GM23338 (cell line): ENCODE data around the gene MPZL1. TPM values are rescaled to one million over a fixed set of nuclear protein-coding genes. Genes with fewer than 3 reads are reported as not detected.

Experiments used
- ATAC-seq: fragments of 200-7000 bp; cut with Tn5 transposase; 3 replicates; pipeline ENCODE4 v1.9.1; 2020
- DNase-seq: peaks from one replicate; pipeline ENCODE4 v3.0.0-alpha.2; 2015; ENCODE audit warnings: low spot score
- H2AFZ ChIP-seq: fragments of 200-600 bp; sonication (generic); 2 replicates; pipeline ENCODE4 v1.8.0; 2016; ENCODE audit warnings: antibody characterized with exemption, mild to moderate bottlenecking, moderate library complexity
- H3F3A ChIP-seq: fragments of 200-600 bp; sonication (generic); replicated peaks from 2 replicates; pipeline ENCODE4 v1.8.0; 2017; ENCODE audit warnings: antibody characterized with exemption, mixed run types, low read depth
- H3K27ac ChIP-seq: fragments of 200-600 bp; sonication (generic); 2 replicates; pipeline ENCODE4 v1.6.1; 2016; ENCODE audit warnings: low read depth
- H3K27me3 ChIP-seq: fragments of 200-600 bp; sonication (generic); 2 replicates; pipeline ENCODE4 v1.8.0; 2016; ENCODE audit warnings: mild to moderate bottlenecking, mixed run types, moderate library complexity; ENCODE audit not compliant: insufficient read depth
- H3K36me3 ChIP-seq: fragments of 200-600 bp; sonication (generic); 2 replicates; pipeline ENCODE4 v1.8.0; 2016; ENCODE audit warnings: mild to moderate bottlenecking; ENCODE audit not compliant: insufficient read depth
- H3K4me1 ChIP-seq: fragments of 200-600 bp; sonication (generic); 2 replicates; pipeline ENCODE4 v1.8.0; 2016; ENCODE audit warnings: mild to moderate bottlenecking, moderate library complexity; ENCODE audit not compliant: insufficient read depth
- H3K4me2 ChIP-seq: fragments of 200-600 bp; sonication (generic); 2 replicates; pipeline ENCODE4 v1.7.1; 2017; ENCODE audit warnings: mixed run types
- H3K4me3 ChIP-seq: fragments of 200-600 bp; sonication (generic); 2 replicates; pipeline ENCODE4 v1.6.1; 2016; ENCODE audit warnings: mixed run types
- H3K79me2 ChIP-seq: fragments of 200-600 bp; sonication (generic); replicated peaks from 2 replicates; pipeline ENCODE4 v1.8.0; 2017; ENCODE audit warnings: mild to moderate bottlenecking; ENCODE audit not compliant: insufficient read depth
- H3K9me2 ChIP-seq: fragments of 200-600 bp; sonication (generic); 2 replicates; pipeline ENCODE4 v1.8.0; 2017; ENCODE audit not compliant: insufficient read depth
- H4K20me1 ChIP-seq: fragments of 200-600 bp; sonication (generic); replicated peaks from 2 replicates; pipeline ENCODE4 v1.8.0; 2017; ENCODE audit warnings: mild to moderate bottlenecking; ENCODE audit not compliant: insufficient read depth
- H3K27ac Mint-ChIP-seq: 2 replicates; pipeline ENCODE4 v1.8.0; 2020; ENCODE audit warnings: inconsistent platforms, mild to moderate bottlenecking, moderate library complexity, mixed read lengths
- H3K27me3 Mint-ChIP-seq: 3 replicates; pipeline ENCODE4 v1.8.0; 2022; ENCODE audit warnings: low read depth, mild to moderate bottlenecking, moderate library complexity, mixed read lengths, inconsistent platforms; ENCODE audit not compliant: insufficient read depth, poor library complexity
- H3K36me3 Mint-ChIP-seq: 3 replicates; pipeline ENCODE4 v1.8.0; 2021; ENCODE audit warnings: low read depth, mild to moderate bottlenecking, inconsistent platforms, moderate library complexity, mixed read lengths
- H3K4me1 Mint-ChIP-seq: 3 replicates; pipeline ENCODE4 v1.8.0; 2020; ENCODE audit warnings: mild to moderate bottlenecking, inconsistent platforms, mixed read lengths
- H3K4me3 Mint-ChIP-seq: 3 replicates; pipeline ENCODE4 v1.8.0; 2021; ENCODE audit warnings: moderate library complexity, mild to moderate bottlenecking, inconsistent platforms, mixed read lengths
- H3K9me3 Mint-ChIP-seq: 3 replicates; pipeline ENCODE4 v1.8.0; 2020; ENCODE audit warnings: moderate library complexity, mild to moderate bottlenecking, inconsistent platforms, mixed read lengths
- CREB1 ChIP-seq: fragments of 250-450 bp; sonication (Bioruptor Pico); IDR thresholded peaks from 2 replicates; pipeline ENCODE4 v1.5.0; 2020; ENCODE audit warnings: low read depth, mild to moderate bottlenecking, moderate library complexity
- CTCF ChIP-seq, 2 experiments: fragments of 200-600 bp in 1 of 2; sonication (generic) in 1 of 2; conservative IDR thresholded peaks; 2 replicates each; pipeline versions ENCODE4 v1.5.1 to v1.6.1; 2016 to 2017; ENCODE audit warnings: antibody characterized with exemption in 2 of 2, low read depth in 2 of 2, mild to moderate bottlenecking in 2 of 2, moderate library complexity in 1 of 2
- EZH2 ChIP-seq: fragments of 200-600 bp; sonication (generic); IDR thresholded peaks from one replicate; pipeline ENCODE4 v1.8.0; 2017; ENCODE audit warnings: antibody characterized with exemption, mild to moderate bottlenecking, low read depth; ENCODE audit not compliant: unreplicated experiment
- EZH2phosphoT487 ChIP-seq: fragments of 200-600 bp; sonication (generic); IDR thresholded peaks from one replicate; pipeline ENCODE4 v1.8.1; 2018; ENCODE audit warnings: antibody characterized with exemption; ENCODE audit not compliant: unreplicated experiment
- JUNB ChIP-seq: IDR thresholded peaks from one replicate; pipeline ENCODE4 v1.6.1; 2016; ENCODE audit warnings: antibody characterized with exemption; ENCODE audit not compliant: unreplicated experiment
- NANOG ChIP-seq: IDR thresholded peaks from 2 replicates; pipeline ENCODE4 v1.6.1; 2016; ENCODE audit warnings: antibody characterized with exemption, borderline replicate concordance
- POLR2AphosphoS5 ChIP-seq: IDR thresholded peaks from 2 replicates; pipeline ENCODE4 v1.6.1; 2016; ENCODE audit warnings: antibody characterized with exemption, low read depth
- REST ChIP-seq: IDR thresholded peaks from one replicate; pipeline ENCODE4 v1.6.1; 2018; ENCODE audit warnings: antibody characterized with exemption; ENCODE audit not compliant: unreplicated experiment
- STAT1 ChIP-seq: IDR thresholded peaks from one replicate; pipeline ENCODE4 v1.6.1; 2016; ENCODE audit warnings: antibody characterized with exemption; ENCODE audit not compliant: unreplicated experiment
- ZNF114 ChIP-seq: fragments of 250-450 bp; sonication (Bioruptor Pico); IDR thresholded peaks from 2 replicates; pipeline ENCODE4 v1.5.0; 2020; ENCODE audit warnings: mild to moderate bottlenecking, moderate library complexity
- ZNF331 ChIP-seq: fragments of 250-450 bp; sonication (Bioruptor Pico); IDR thresholded peaks from 2 replicates; pipeline ENCODE4 v1.5.0; 2020; ENCODE audit warnings: low read depth, mild to moderate bottlenecking, moderate library complexity
- polyA plus RNA-seq: library from polyadenylated mRNA; unstranded; fragments of >200 nt; fragmentation: Nextera tagmentation; extraction: Ambion mirVana; gene quantifications from 2 replicates; pipeline ENCODE4 v1.2.1, GENCODE V29; 2016
- total RNA-seq: library from RNA; depleted of rRNA; stranded (reverse); fragments of >200 nt; shearing (Covaris generic); gene quantifications from 2 replicates; pipeline ENCODE4 v1.2.3, GENCODE V29; 2014
- TF ChIP-seq, protein P1 (sequence below): fragments of 250-450 bp; sonication (Bioruptor Pico); IDR thresholded peaks from 2 replicates; pipeline ENCODE4 v1.5.0; 2020; ENCODE audit warnings: mild to moderate bottlenecking, moderate library complexity
- TF ChIP-seq, protein P2 (sequence below): IDR thresholded peaks from 2 replicates; pipeline ENCODE4 v1.6.1; 2016; ENCODE audit warnings: antibody characterized with exemption

The MPZL1 gene
- total and polyA plus RNA-seq, 2 experiments from 2014 or later, result 35.1 to 85.1 TPM

- Histone ChIP-seq H3K4me3 (no peak overlapping the region), H4K20me1 (no peaks in the 10 kb centered on the region), H3K4me2 (no peak overlapping the region), H3K27me3 (no peaks in the 10 kb centered on the region), H3K79me2 (no peaks in the 10 kb centered on the region), H3K4me1 (peaks cover 3% of the 10 kb centered on the region; the same call in 1 of the 2 replicates), H2AFZ (no peak overlapping the region), H3K36me3 (0 out of 2 replicates have a peak, but pooled peaks cover 3% of the 10 kb centered on the region), H3K9me2 (peaks cover 5% of the 10 kb centered on the region; the same call in 1 of the 2 replicates), H3F3A (0 out of 2 replicates have a peak, but pooled peaks cover 2% of the 10 kb centered on the region), H3K27ac (no peak overlapping the region)
- Mint-ChIP-seq H3K27ac (no peak overlapping the region), H3K27me3 (peaks cover 7% of the 10 kb centered on the region), H3K4me3 (no peak overlapping the region), H3K4me1 (peaks cover 2% of the 10 kb centered on the region; the same call in 2 of the 3 replicates), H3K9me3 (peaks cover 37% of the 10 kb centered on the region), H3K36me3 (peaks cover 24% of the 10 kb centered on the region)
- DNase-seq, result no peak
- TF ChIP-seq, protein P1, sequence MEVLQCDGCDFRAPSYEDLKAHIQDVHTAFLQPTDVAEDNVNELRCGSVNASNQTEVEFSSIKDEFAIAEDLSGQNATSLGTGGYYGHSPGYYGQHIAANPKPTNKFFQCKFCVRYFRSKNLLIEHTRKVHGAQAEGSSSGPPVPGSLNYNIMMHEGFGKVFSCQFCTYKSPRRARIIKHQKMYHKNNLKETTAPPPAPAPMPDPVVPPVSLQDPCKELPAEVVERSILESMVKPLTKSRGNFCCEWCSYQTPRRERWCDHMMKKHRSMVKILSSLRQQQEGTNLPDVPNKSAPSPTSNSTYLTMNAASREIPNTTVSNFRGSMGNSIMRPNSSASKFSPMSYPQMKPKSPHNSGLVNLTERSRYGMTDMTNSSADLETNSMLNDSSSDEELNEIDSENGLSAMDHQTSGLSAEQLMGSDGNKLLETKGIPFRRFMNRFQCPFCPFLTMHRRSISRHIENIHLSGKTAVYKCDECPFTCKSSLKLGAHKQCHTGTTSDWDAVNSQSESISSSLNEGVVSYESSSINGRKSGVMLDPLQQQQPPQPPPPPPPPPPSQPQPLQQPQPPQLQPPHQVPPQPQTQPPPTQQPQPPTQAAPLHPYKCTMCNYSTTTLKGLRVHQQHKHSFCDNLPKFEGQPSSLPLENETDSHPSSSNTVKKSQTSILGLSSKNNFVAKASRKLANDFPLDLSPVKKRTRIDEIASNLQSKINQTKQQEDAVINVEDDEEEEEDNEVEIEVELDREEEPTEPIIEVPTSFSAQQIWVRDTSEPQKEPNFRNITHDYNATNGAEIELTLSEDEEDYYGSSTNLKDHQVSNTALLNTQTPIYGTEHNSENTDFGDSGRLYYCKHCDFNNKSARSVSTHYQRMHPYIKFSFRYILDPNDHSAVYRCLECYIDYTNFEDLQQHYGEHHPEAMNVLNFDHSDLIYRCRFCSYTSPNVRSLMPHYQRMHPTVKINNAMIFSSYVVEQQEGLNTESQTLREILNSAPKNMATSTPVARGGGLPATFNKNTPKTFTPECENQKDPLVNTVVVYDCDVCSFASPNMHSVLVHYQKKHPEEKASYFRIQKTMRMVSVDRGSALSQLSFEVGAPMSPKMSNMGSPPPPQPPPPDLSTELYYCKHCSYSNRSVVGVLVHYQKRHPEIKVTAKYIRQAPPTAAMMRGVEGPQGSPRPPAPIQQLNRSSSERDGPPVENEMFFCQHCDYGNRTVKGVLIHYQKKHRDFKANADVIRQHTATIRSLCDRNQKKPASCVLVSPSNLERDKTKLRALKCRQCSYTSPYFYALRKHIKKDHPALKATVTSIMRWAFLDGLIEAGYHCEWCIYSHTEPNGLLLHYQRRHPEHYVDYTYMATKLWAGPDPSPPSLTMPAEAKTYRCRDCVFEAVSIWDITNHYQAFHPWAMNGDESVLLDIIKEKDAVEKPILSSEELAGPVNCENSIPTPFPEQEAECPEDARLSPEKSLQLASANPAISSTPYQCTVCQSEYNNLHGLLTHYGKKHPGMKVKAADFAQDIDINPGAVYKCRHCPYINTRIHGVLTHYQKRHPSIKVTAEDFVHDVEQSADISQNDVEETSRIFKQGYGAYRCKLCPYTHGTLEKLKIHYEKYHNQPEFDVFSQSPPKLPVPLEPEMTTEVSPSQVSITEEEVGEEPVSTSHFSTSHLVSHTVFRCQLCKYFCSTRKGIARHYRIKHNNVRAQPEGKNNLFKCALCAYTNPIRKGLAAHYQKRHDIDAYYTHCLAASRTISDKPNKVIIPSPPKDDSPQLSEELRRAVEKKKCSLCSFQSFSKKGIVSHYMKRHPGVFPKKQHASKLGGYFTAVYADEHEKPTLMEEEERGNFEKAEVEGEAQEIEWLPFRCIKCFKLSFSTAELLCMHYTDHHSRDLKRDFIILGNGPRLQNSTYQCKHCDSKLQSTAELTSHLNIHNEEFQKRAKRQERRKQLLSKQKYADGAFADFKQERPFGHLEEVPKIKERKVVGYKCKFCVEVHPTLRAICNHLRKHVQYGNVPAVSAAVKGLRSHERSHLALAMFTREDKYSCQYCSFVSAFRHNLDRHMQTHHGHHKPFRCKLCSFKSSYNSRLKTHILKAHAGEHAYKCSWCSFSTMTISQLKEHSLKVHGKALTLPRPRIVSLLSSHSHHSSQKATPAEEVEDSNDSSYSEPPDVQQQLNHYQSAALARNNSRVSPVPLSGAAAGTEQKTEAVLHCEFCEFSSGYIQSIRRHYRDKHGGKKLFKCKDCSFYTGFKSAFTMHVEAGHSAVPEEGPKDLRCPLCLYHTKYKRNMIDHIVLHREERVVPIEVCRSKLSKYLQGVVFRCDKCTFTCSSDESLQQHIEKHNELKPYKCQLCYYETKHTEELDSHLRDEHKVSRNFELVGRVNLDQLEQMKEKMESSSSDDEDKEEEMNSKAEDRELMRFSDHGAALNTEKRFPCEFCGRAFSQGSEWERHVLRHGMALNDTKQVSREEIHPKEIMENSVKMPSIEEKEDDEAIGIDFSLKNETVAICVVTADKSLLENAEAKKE (CRISPR knock-in tag), result no peak
- TF ChIP-seq ZNF331 (CRISPR knock-in tag), result no peak
- TF ChIP-seq JUNB, result no peak
- TF ChIP-seq ZNF114 (CRISPR knock-in tag), result no peak
- TF ChIP-seq, protein P2, sequence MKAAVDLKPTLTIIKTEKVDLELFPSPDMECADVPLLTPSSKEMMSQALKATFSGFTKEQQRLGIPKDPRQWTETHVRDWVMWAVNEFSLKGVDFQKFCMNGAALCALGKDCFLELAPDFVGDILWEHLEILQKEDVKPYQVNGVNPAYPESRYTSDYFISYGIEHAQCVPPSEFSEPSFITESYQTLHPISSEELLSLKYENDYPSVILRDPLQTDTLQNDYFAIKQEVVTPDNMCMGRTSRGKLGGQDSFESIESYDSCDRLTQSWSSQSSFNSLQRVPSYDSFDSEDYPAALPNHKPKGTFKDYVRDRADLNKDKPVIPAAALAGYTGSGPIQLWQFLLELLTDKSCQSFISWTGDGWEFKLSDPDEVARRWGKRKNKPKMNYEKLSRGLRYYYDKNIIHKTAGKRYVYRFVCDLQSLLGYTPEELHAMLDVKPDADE, result no peak
- TF ChIP-seq EZH2phosphoT487, result no peak
- TF ChIP-seq STAT1, result no peak
- no peak for TF ChIP-seq CREB1
- TF ChIP-seq REST, result no peak
- TF ChIP-seq POLR2AphosphoS5, result no peak
- TF ChIP-seq NANOG, result no peak
- TF ChIP-seq CTCF (conservative IDR thresholded peaks at IDR 0.05; ENCODE audit: low read depth in 2 of 2), result no peak
- no peak for TF ChIP-seq EZH2
- ATAC-seq, result no peak
Measured at GRCh38 chr1:167802235-167802634, 80.5 kb downstream of the MPZL1 start.
